Measurements from ENCODE around the gene ZNF239. TPM values are rescaled to one million over a fixed set of nuclear protein-coding genes. Genes with fewer than 3 reads are reported as not detected.
"Not testable (repeated sequence)": the region's sequence is repeated elsewhere in the genome, so short reads cannot be mapped to it uniquely, and the experiment has no call there.

Gene ZNF239
- total RNA-seq, 3 donors from 2014 or later (not counting 1 experiment from before 2014, with no cell fraction given) = 0.85 to 1.4 (median 0.94) TPM

DNA sequence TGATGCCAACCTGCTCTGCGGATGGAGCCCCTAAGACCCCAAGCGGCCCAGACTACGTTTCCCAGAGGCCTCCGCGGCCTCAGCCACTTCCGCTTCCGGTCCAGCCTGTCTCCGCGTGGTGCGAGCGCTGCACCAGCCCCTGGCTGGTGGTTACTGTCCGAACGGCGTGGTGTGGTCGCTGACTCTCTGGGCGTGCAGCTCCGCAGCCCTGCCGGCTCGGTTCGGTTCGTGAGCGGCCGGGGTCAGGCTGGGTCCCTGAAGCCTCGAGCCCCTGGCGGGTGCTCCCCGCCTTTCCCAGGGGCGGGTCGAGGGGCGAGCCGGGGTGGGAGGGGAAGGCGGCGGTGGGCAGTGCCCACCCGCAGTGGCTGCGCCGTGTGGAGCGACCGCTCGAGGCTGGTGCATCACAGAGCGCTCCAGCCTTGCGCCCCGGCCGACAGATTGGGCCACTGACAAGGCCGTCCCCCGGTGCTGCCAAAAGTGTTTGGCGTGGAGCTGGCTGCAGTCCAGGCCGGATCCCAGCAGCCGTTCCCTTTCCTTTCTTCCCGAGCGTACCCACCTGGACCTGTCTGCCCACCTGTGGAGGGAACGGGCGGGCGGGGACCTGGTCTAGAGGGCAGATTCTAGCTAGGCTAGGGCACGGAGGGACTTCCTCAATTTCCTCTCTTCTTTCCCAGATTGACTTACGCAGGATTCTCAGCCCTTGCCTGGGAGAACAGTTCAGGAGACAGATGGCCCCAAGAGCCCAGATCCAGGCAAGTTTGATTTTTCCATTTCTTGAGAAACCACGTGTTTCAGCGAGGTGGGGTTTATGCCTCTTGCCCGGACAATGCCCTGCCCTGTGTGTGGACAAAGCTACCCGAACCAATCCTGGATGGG, 32.1 kb upstream of the ZNF239 start, which contains the start of gene ZNF485:
TSS of gene ZNF485 (plus strand) at position 116 of the 876 bp plus-strand sequence. CDS start at position 729, 613 bp downstream.
- ATAC-seq (peak; percentile 82 to 96 (median 95)), DNase-seq (peak; percentile 49 to 77)
- no peak for TF ChIP-seq CTCF (IDR thresholded peaks at IDR 0.05)
- peaks cover 25% of the 10 kb centered on the region for H3K4me1 ChIP-seq (ENCODE audit: control insufficient read depth, insufficient read depth, low read length)
- intact Hi-C loops (cut with micrococcal nuclease) = loop anchor here (1.0 kb wide), 2 partner anchors 32 to 42 kb away; partner anchors contain the start of genes ZNF239 and ZNF32
- Mint-ChIP-seq H3K9me3 (no peaks in the 10 kb centered on the region), H3K4me3 (peak within 1 kb of the TSS; percentile 83), H3K27me3 (ENCODE audit: low read depth in 2 of 2) (no peaks in the 10 kb centered on the region), H3K27ac (peak within 1 kb of the TSS; percentile 70 to 82), H3K36me3 (no peaks in the 10 kb centered on the region), H3K4me1 (peaks cover 22 to 23% of the 10 kb centered on the region in 2 donors)
- H3K27me3 ChIP-seq (ENCODE audit: control insufficient read depth, insufficient read depth, low read length) = no peaks in the 10 kb centered on the region
- peak within 1 kb of the TSS; percentile 83 for H3K4me3 ChIP-seq (ENCODE audit: low read length)
- H3K36me3 ChIP-seq (ENCODE audit: control insufficient read depth, insufficient read depth, low read length) = peaks cover 9% of the 10 kb centered on the region
- peak within 1 kb of the TSS; percentile 52 for H3K27ac ChIP-seq (ENCODE audit: low read length)
- WGBS (ENCODE audit: insufficient coverage) = 6% methylated on average over 58 of the region's 58 CpGs
- H3K9me3 ChIP-seq (ENCODE audit: control insufficient read depth, insufficient read depth, low read length) = no peaks in the 10 kb centered on the region

GRCh38 chr10:43605850-43606322, 31.5 kb upstream of the ZNF239 start:
- Mint-ChIP-seq H3K27ac (peak overlapping the region; percentile 70 to 82), H3K36me3 (no peaks in the 10 kb centered on the region), H3K9me3 (no peaks in the 10 kb centered on the region), H3K4me1 (peaks cover 22 to 23% of the 10 kb centered on the region in 2 donors), H3K27me3 (ENCODE audit: low read depth in 2 of 2) (no peaks in the 10 kb centered on the region), H3K4me3 (peak overlapping the region; percentile 78)
- Histone ChIP-seq H3K27ac (ENCODE audit: low read length) (peak overlapping the region; percentile 52), H3K4me1 (ENCODE audit: control insufficient read depth, insufficient read depth, low read length) (peaks cover 25% of the 10 kb centered on the region), H3K36me3 (ENCODE audit: control insufficient read depth, insufficient read depth, low read length) (peaks cover 3% of the 10 kb centered on the region), H3K27me3 (ENCODE audit: control insufficient read depth, insufficient read depth, low read length) (no peaks in the 10 kb centered on the region), H3K4me3 (ENCODE audit: low read length) (peak overlapping the region; percentile 83), H3K9me3 (ENCODE audit: control insufficient read depth, insufficient read depth, low read length) (no peaks in the 10 kb centered on the region)
- WGBS (ENCODE audit: insufficient coverage) = 62% methylated on average over 12 of the region's 12 CpGs
- intact Hi-C loops (cut with micrococcal nuclease) = loop anchor here (1.0 kb wide), 2 partner anchors 32 to 42 kb away; partner anchors contain the start of genes ZNF239 and ZNF32
- no peak for ATAC-seq
- no peak for DNase-seq
- TF ChIP-seq CTCF (IDR thresholded peaks at IDR 0.05) = no peak

- WGBS (ENCODE audit: insufficient coverage) = 96% methylated on average over 5 of the region's 6 CpGs
- peaks cover 25% of the 10 kb centered on the region for H3K4me1 ChIP-seq (ENCODE audit: control insufficient read depth, insufficient read depth, low read length)
- H3K4me3 Mint-ChIP-seq; H3K9me3 ChIP-seq (ENCODE audit: control insufficient read depth, insufficient read depth, low read length); H3K36me3 Mint-ChIP-seq; H3K27me3 Mint-ChIP-seq (ENCODE audit: low read depth in 2 of 2); H3K27me3 ChIP-seq (ENCODE audit: control insufficient read depth, insufficient read depth, low read length); ATAC-seq; H3K4me3 ChIP-seq (ENCODE audit: low read length); H3K27ac Mint-ChIP-seq; H3K27ac ChIP-seq (ENCODE audit: low read length); DNase-seq; H3K36me3 ChIP-seq (ENCODE audit: control insufficient read depth, insufficient read depth, low read length); intact Hi-C loops (cut with micrococcal nuclease); H3K9me3 Mint-ChIP-seq: not testable (repeated sequence)
- H3K4me1 Mint-ChIP-seq = peaks cover 29 to 30% of the 10 kb centered on the region in 2 donors
Measured at GRCh38 chr10:43601576-43601975, 27.2 kb upstream of the ZNF239 start.

DNA sequence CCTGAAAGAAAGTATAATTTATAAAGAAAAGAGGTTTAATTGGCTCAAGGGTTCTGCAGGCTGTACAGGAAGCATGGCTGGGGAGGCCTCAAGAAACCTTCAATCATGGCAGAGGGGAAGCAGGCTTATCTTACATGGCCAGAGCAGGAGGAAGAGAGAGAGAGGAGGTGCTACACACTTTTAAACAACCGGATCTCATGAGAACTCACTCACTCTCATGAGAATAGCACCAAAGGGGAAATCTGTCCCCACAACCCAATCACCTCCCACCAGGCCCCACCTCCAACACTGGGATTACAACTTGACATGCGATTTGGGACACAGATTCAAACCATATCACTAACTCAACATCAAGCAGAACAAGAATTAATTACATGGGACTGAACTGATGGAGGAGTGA, 24.9 kb upstream of the ZNF239 start:
- no peaks in the 10 kb centered on the region for H3K27me3 ChIP-seq (ENCODE audit: control insufficient read depth, insufficient read depth, low read length)
- WGBS (ENCODE audit: insufficient coverage) = 33% methylated on average over 1 of the region's 2 CpGs
- peaks cover 40% of the 10 kb centered on the region for H3K4me1 ChIP-seq (ENCODE audit: control insufficient read depth, insufficient read depth, low read length)
- peak overlapping the region; percentile 42 to 80 for H3K27ac Mint-ChIP-seq
- no peak overlapping the region for H3K27ac ChIP-seq (ENCODE audit: low read length)
- H3K36me3 ChIP-seq (ENCODE audit: control insufficient read depth, insufficient read depth, low read length) = no peaks in the 10 kb centered on the region
- H3K36me3 Mint-ChIP-seq = no peaks in the 10 kb centered on the region
- H3K9me3 Mint-ChIP-seq = no peaks in the 10 kb centered on the region
- no peak overlapping the region for H3K4me3 Mint-ChIP-seq
- no peak for TF ChIP-seq CTCF (IDR thresholded peaks at IDR 0.05)
- intact Hi-C loops (cut with micrococcal nuclease) = no loop called here
- ATAC-seq (no peak), DNase-seq (no peak)
- peaks cover 45% of the 10 kb centered on the region in 2 donors for H3K4me1 Mint-ChIP-seq
- H3K4me3 ChIP-seq (ENCODE audit: low read length) = no peak overlapping the region
- H3K27me3 Mint-ChIP-seq (ENCODE audit: low read depth in 2 of 2) = no peaks in the 10 kb centered on the region
- H3K9me3 ChIP-seq (ENCODE audit: control insufficient read depth, insufficient read depth, low read length) = no peaks in the 10 kb centered on the region

Measured in natural killer cell (primary cell).